GM12864 (cell line): Measurements from ENCODE around the gene SCNN1B.

Experiments
- DNase-seq: peaks from one replicate; pipeline ENCODE4 v3.0.0-alpha.2; 2011; ENCODE audit warnings: low read depth
- H3K4me3 ChIP-seq: 2 replicates; pipeline ENCODE4 v1.5.1; 2011; ENCODE audit warnings: mild to moderate bottlenecking, low read depth, low read length, control low read depth
- CTCF ChIP-seq: IDR thresholded peaks from 2 replicates; pipeline ENCODE4 v1.5.1; 2011; ENCODE audit warnings: low read depth, mild to moderate bottlenecking, moderate library complexity, low read length, control low read depth, inconsistent platforms; ENCODE audit errors: missing control alignments

SCNN1B gene

GRCh38 chr16:23371368-23371767 is 69.3 kb downstream of the SCNN1B start:
- DNase-seq: no peak
- no peak overlapping the region for H3K4me3 ChIP-seq
- TF ChIP-seq CTCF: peak; percentile 33

GRCh38 chr16:23373436-23374219 is 71.5 kb downstream of the SCNN1B start:
- no peak overlapping the region for H3K4me3 ChIP-seq
- no peak for DNase-seq
- no peak for TF ChIP-seq CTCF

- TF ChIP-seq CTCF: no peak
- no peak for DNase-seq
- no peak overlapping the region for H3K4me3 ChIP-seq
Observed at GRCh38 chr16:23374721-23375510, 72.8 kb downstream of the SCNN1B start.

GRCh38 chr16:23375643-23376042 is 73.5 kb downstream of the SCNN1B start:
- no peak for TF ChIP-seq CTCF
- no peak overlapping the region for H3K4me3 ChIP-seq
- DNase-seq: no peak

GRCh38 chr16:23377071-23377931 is 75.2 kb downstream of the SCNN1B start:
- no peak for DNase-seq
- no peak for TF ChIP-seq CTCF
- no peak overlapping the region for H3K4me3 ChIP-seq

- no peak overlapping the region for H3K4me3 ChIP-seq
- DNase-seq: no peak
- TF ChIP-seq CTCF: no peak
Observed at GRCh38 chr16:23378256-23378655, 76.2 kb downstream of the SCNN1B start.
